Suprapubic skin (tissue), 4 donors: ENCODE data around the gene CFAP100. TPM values are rescaled to one million over a fixed set of nuclear protein-coding genes. Genes with fewer than 3 reads are reported as not detected.

ENCODE experiments used
- DNase-seq, 2 donors: peaks; one replicate each; pipeline ENCODE4 v3.0.0-alpha.2; 2019; ENCODE audit warnings: low spot score in 2 of 2
- H3K27ac ChIP-seq: fragments of 200-600 bp; sonication (generic); one replicate; pipeline ENCODE4 v1.5.1; 2019
- H3K27me3 ChIP-seq: fragments of 200-600 bp; sonication (generic); one replicate; pipeline ENCODE4 v1.5.1; 2019
- H3K36me3 ChIP-seq: fragments of 200-600 bp; sonication (generic); one replicate; pipeline ENCODE4 v1.5.1; 2019
- H3K4me1 ChIP-seq: fragments of 200-600 bp; sonication (generic); one replicate; pipeline ENCODE4 v1.5.1; 2019
- H3K4me3 ChIP-seq: fragments of 200-600 bp; sonication (generic); one replicate; pipeline ENCODE4 v1.5.1; 2019; ENCODE audit warnings: mild to moderate bottlenecking
- H3K9me3 ChIP-seq: fragments of 200-600 bp; sonication (generic); one replicate; pipeline ENCODE4 v1.5.1; 2019
- EP300 ChIP-seq: sonication (generic); formaldehyde crosslinking; IDR thresholded peaks from one replicate; pipeline ENCODE4 v1.6.1; 2017; ENCODE audit warnings: antibody characterized with exemption
- POLR2A ChIP-seq, 2 donors: fragments of 450-650 bp; IDR thresholded peaks; one replicate each; pipeline ENCODE4 v1.6.1; 2017; ENCODE audit warnings: antibody characterized with exemption in 2 of 2, mild to moderate bottlenecking in 2 of 2, moderate library complexity in 2 of 2
- POLR2AphosphoS5 ChIP-seq, 3 donors: sonication (generic); formaldehyde crosslinking; IDR thresholded peaks; one replicate each; pipeline ENCODE4 v1.6.1; 2017; ENCODE audit warnings: antibody characterized with exemption in 3 of 3
- WGBS: methylation state at CpG from one replicate; pipeline ENCODE4 v1.1.5; 2018; 5-methylcytosine and 5-hydroxymethylcytosine counted together
- total RNA-seq, 4 donors: library from RNA; depleted of rRNA; stranded (reverse); fragments of >200 nt; gene quantifications; one replicate each; pipeline ENCODE4 v1.1.0, GENCODE V29; 2016
- TF ChIP-seq, protein P1 (sequence below), 2 donors: fragments of 200-600 bp in 1 of 2; fragments of 450-650 bp in 1 of 2; sonication (generic) in 1 of 2; IDR thresholded peaks; one replicate each; pipeline ENCODE4 v1.5.1; 2016 to 2019; ENCODE audit warnings: antibody characterized with exemption in 2 of 2, mild to moderate bottlenecking in 1 of 2, moderate library complexity in 1 of 2

CFAP100 gene
- total RNA-seq, 4 donors from 2014 or later: not detected

DNA sequence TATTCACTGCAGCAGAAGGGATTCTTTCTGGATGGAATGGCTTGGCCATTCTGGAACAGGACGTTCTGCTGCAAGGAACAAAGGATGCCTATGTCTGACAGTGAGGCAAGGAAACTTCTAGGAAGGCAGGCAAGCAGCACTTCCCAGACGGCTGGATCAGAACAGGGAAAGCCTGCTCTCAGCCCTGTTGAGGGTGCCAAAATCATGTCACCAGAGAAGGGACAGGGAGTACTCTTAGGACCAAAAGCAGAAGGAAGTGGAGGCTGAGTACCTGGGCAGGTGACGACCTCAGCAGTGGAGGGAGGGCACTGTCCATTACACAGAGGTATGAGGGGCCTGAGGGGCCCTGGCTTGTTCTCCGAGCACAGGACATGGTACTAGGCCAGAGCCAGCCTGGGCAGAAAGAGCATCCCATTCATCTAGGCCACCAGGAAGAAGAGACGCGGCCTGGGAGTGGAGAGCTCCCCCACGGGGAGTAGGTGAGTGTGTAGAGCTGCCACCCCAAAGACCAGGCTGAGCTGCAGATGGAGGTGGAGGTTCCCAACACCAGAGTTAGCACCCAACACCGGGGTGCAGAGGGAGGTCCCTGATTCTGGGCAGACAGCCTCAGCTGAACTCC, 47.1 kb upstream of the CFAP100 start:
- DNase-seq: peak; percentile 40 to 77
- H3K9me3 ChIP-seq: no peaks in the 10 kb centered on the region
- WGBS: 68% methylated on average over 4 of the region's 8 CpGs
- no peak overlapping the region for H3K4me3 ChIP-seq
- H3K27me3 ChIP-seq: no peaks in the 10 kb centered on the region
- H3K36me3 ChIP-seq: peaks cover 15% of the 10 kb centered on the region
- H3K4me1 ChIP-seq: no peaks in the 10 kb centered on the region
- TF ChIP-seq EP300 (peak; percentile 77), POLR2AphosphoS5 (IDR thresholded peaks at IDR 0.05) (no peak)
- H3K27ac ChIP-seq: no peak overlapping the region

DNA sequence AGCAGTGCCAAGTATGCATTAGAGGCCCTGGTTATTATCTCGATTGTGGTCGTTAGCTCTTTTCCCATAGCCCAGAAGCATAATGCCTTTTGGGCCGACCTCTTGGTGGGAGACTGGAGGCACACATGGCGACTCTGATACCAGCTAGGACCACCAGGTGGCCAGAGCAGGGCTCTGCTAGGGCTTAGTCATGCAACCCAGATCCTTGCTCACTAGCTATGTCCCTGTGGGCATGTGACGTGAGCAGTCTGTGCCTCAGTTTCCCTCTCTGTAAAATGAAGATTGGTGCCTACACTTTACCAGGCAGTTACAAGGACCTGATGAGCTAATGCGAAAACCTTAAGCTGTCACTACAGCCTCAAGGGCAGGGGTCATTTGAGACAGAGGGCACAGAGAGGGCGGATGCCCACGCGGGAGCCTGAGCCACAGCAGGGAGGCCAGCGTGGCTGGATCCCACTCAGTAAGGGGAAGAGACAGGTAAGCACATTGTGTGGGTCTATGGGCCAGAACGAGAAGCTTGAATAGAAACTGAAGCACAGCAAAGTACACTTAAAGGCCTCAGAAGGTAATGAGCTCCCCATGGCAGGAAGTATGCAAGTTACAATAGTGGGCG, 46.3 kb upstream of the CFAP100 start:
- Histone ChIP-seq H3K9me3 (no peaks in the 10 kb centered on the region), H3K27ac (no peak overlapping the region), H3K4me1 (no peaks in the 10 kb centered on the region), H3K4me3 (no peak overlapping the region), H3K27me3 (no peaks in the 10 kb centered on the region), H3K36me3 (peaks cover 15% of the 10 kb centered on the region)
- WGBS: 91% methylated on average over 11 of the region's 12 CpGs
- DNase-seq: peak; percentile 43 to 56
- TF ChIP-seq POLR2A (IDR thresholded peaks at IDR 0.05): no peak

DNA sequence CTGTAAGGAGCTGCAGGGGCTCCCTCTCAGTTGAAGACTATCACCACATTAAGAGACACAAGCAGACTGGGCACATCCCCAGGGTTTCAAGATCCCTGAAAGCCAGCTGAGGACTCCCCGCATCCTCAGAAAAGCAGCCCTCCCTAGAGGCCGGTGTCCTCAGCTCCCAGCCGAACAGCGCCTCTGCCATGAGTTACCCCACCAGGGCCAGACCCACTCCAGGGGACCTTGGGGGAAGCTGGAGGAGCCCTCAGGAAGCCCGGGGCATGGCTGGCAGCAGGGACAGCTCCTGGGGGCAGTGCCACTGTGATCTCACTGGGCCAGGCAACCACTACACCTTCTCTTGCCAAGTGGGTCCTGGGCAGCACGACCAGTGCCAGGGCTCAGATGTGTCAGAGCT, 45.6 kb upstream of the CFAP100 start:
- Histone ChIP-seq H3K4me3 (no peak overlapping the region), H3K36me3 (peaks cover 15% of the 10 kb centered on the region), H3K9me3 (no peaks in the 10 kb centered on the region), H3K27ac (no peak overlapping the region), H3K4me1 (no peaks in the 10 kb centered on the region), H3K27me3 (no peaks in the 10 kb centered on the region)
- DNase-seq: peak; percentile 57
- TF ChIP-seq, protein P1, sequence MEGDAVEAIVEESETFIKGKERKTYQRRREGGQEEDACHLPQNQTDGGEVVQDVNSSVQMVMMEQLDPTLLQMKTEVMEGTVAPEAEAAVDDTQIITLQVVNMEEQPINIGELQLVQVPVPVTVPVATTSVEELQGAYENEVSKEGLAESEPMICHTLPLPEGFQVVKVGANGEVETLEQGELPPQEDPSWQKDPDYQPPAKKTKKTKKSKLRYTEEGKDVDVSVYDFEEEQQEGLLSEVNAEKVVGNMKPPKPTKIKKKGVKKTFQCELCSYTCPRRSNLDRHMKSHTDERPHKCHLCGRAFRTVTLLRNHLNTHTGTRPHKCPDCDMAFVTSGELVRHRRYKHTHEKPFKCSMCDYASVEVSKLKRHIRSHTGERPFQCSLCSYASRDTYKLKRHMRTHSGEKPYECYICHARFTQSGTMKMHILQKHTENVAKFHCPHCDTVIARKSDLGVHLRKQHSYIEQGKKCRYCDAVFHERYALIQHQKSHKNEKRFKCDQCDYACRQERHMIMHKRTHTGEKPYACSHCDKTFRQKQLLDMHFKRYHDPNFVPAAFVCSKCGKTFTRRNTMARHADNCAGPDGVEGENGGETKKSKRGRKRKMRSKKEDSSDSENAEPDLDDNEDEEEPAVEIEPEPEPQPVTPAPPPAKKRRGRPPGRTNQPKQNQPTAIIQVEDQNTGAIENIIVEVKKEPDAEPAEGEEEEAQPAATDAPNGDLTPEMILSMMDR (IDR thresholded peaks at IDR 0.05): no peak
- TF ChIP-seq POLR2A (IDR thresholded peaks at IDR 0.05): no peak
- no peak for TF ChIP-seq EP300
- TF ChIP-seq POLR2AphosphoS5 (IDR thresholded peaks at IDR 0.05): no peak
- WGBS: no CpG with 5 or more reads among the region's 6 CpGs

DNA sequence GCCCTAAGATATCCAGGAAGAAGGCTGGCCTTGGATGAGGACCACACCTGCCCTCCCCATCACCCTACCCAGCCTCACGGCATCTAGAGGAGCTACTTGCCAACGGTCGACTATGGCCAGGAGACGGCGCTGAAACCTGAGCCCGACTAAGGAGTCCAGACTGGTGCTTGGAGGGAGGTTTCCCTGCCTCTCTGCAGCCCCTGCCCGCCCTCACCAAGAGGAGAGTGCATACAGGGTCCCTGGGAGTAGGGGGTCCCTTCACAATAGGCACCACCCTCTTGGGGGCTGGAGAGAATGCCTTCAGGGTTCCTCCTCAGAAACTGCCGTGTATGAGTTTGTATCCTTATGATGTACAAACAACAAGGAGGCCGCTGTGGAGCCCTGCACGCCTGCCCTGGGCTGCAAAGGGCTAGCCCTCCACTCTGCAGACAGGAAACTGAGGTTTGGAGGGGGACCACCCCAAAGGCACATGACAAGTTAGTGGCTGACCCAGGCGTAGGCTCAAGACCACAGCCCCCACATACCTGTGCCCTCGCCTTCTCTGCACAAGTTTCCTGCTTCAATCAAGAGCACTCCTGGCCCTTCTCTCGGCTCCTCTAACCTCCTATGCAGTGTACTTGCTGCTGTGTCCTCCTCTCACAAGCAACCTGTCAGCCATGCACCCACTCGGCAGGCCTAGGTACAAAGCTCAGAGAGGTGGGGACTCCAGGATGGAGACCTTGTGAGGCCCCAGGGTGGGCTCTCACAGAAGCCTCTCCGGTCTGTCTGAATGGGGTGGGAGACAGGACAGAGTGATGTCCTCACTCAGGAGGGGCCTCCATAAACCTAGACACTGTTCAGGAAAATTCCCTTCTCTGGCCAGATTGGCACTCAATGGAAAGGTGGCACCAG, 44.9 kb upstream of the CFAP100 start:
- peaks cover 15% of the 10 kb centered on the region for H3K36me3 ChIP-seq
- DNase-seq: peak; percentile 56 to 78
- TF ChIP-seq EP300 (no peak), POLR2AphosphoS5 (IDR thresholded peaks at IDR 0.05) (no peak)
- no peaks in the 10 kb centered on the region for H3K9me3 ChIP-seq
- H3K27me3 ChIP-seq: no peaks in the 10 kb centered on the region
- no peak overlapping the region for H3K4me3 ChIP-seq
- no peak overlapping the region for H3K27ac ChIP-seq
- H3K4me1 ChIP-seq: peaks cover 3% of the 10 kb centered on the region
- WGBS: 79% methylated on average over 14 of the region's 15 CpGs

GRCh38 chr3:126350502-126351085, 44.1 kb upstream of the CFAP100 start:
- H3K27me3 ChIP-seq: no peaks in the 10 kb centered on the region
- no peak overlapping the region for H3K4me3 ChIP-seq
- peaks cover 15% of the 10 kb centered on the region for H3K36me3 ChIP-seq
- DNase-seq: peak; percentile 36 to 50
- 92% methylated on average over 5 of the region's 9 CpGs for WGBS
- peaks cover 8% of the 10 kb centered on the region for H3K4me1 ChIP-seq
- TF ChIP-seq POLR2A (IDR thresholded peaks at IDR 0.05) (no peak), EP300 (no peak), POLR2AphosphoS5 (IDR thresholded peaks at IDR 0.05) (no peak)
- TF ChIP-seq, protein P1 (IDR thresholded peaks at IDR 0.05): no peak
- no peaks in the 10 kb centered on the region for H3K9me3 ChIP-seq
- no peak overlapping the region for H3K27ac ChIP-seq

GRCh38 chr3:126351086-126351770, 43.5 kb upstream of the CFAP100 start:
- Histone ChIP-seq H3K9me3 (no peaks in the 10 kb centered on the region), H3K27ac (no peak overlapping the region), H3K4me1 (peaks cover 9% of the 10 kb centered on the region), H3K27me3 (peaks cover under 1% of the 10 kb centered on the region), H3K4me3 (no peak overlapping the region), H3K36me3 (peaks cover 10% of the 10 kb centered on the region)
- 86% methylated on average over 7 of the region's 10 CpGs for WGBS
- DNase-seq: peak; percentile 46 to 67
- TF ChIP-seq POLR2AphosphoS5 (IDR thresholded peaks at IDR 0.05): no peak
- TF ChIP-seq, protein P1 (IDR thresholded peaks at IDR 0.05): no peak
- TF ChIP-seq EP300: no peak
- no peak for TF ChIP-seq POLR2A (IDR thresholded peaks at IDR 0.05)
